K562 (cell line): ENCODE data around the gene KIF26A. TPM values are rescaled to one million over a fixed set of nuclear protein-coding genes. Genes with fewer than 3 reads are reported as not detected.

Source experiments
- ATAC-seq: fragments of 200-7000 bp; cut with Tn5 transposase; 3 replicates; pipeline ENCODE4 v1.9.1; 2020; ENCODE audit warnings: moderate library complexity
- BruUV-seq: library from RNA; stranded (reverse); fragments of 400-500 nt; replicated peaks from 2 replicates; lab custom pipeline; 2021; lab: Mats Ljungman, UMichigan
- CTCF ChIA-PET: fragments of 300-600 bp; formaldehyde crosslinking; extraction: SDS; loops from one replicate; lab custom pipeline; 2021; ENCODE audit warnings: low intra/inter-chr PET ratio; lab: Yijun Ruan, JAX
- POLR2A ChIA-PET: fragments of 300-600, 350-650 bp; sonication (Branson Sonifier 250); formaldehyde crosslinking; extraction: SDS; loops from one replicate; lab custom pipeline; 2021; ENCODE audit warnings: antibody characterized with exemption, inconsistent platforms; lab: Yijun Ruan, JAX
- DNase-seq, 4 experiments: peaks; one replicate each; pipeline versions ENCODE4 v3.0.0 to v3.0.0-alpha.2; 2011 to 2018; ENCODE audit warnings: low spot score in 3 of 4, mixed read lengths in 3 of 4; ENCODE audit errors: extremely low read depth in 1 of 4
- FAIRE-seq: peaks from 2 replicates; lab custom pipeline; 2011; peaks lifted over from hg19 to GRCh38; lab: Jason Lieb, UNC
- H2AFZ ChIP-seq: 2 replicates; pipeline ENCODE4 v1.6.0; 2011; ENCODE audit warnings: low read depth, low read length, control low read depth, inconsistent platforms
- H3K27ac ChIP-seq: fragments of 200-600 bp; 3 replicates; pipeline ENCODE4 v1.8.0; 2011; ENCODE audit warnings: low read depth, mild to moderate bottlenecking, control low read depth, inconsistent platforms, low read length, moderate library complexity, mixed read lengths; ENCODE audit errors: extremely low read depth
- H3K27me3 ChIP-seq, 2 experiments: fragments of 300-600 bp in 1 of 2; 2 replicates in 1 of 2; 3 replicates in 1 of 2; pipeline versions ENCODE4 v1.6.0 to v1.8.0; 2011; ENCODE audit warnings: inconsistent platforms in 2 of 2, low read length in 2 of 2, mild to moderate bottlenecking in 1 of 2, mixed read lengths in 1 of 2, moderate library complexity in 1 of 2; ENCODE audit not compliant: control insufficient read depth in 2 of 2, insufficient read depth in 2 of 2
- H3K36me3 ChIP-seq: fragments of 300-600 bp; 3 replicates; pipeline ENCODE4 v1.8.0; 2011; ENCODE audit warnings: mild to moderate bottlenecking, low read length, inconsistent platforms; ENCODE audit not compliant: control insufficient read depth, insufficient read depth
- H3K4me1 ChIP-seq, 2 experiments: fragments of 200-600 bp in 1 of 2; replicated peaks in 1 of 2; 2 replicates in 1 of 2; 3 replicates in 1 of 2; pipeline versions ENCODE4 v1.5.1 to v1.8.0; 2011; ENCODE audit warnings: inconsistent platforms in 2 of 2, low read length in 2 of 2, mild to moderate bottlenecking in 1 of 2, mixed read lengths in 1 of 2, moderate library complexity in 1 of 2; ENCODE audit not compliant: control insufficient read depth in 2 of 2, insufficient read depth in 2 of 2
- H3K4me2 ChIP-seq: 2 replicates; pipeline ENCODE4 v1.6.1; 2011; ENCODE audit warnings: low read length, control low read depth, inconsistent platforms, mixed read lengths; ENCODE audit not compliant: insufficient read depth
- H3K4me3 ChIP-seq: fragments of 200-600 bp; sonication (generic), shearing (Covaris generic); 2 replicates; pipeline ENCODE4 v1.5.1; 2016; ENCODE audit warnings: control low read depth, inconsistent platforms
- H3K79me2 ChIP-seq: fragments of 200-600 bp; 3 replicates; pipeline ENCODE4 v1.8.0; 2011; ENCODE audit warnings: low read length, inconsistent platforms; ENCODE audit not compliant: control insufficient read depth, insufficient read depth
- H3K9ac ChIP-seq, 2 experiments: 2 replicates each; pipeline versions ENCODE4 v1.6.0 to v1.6.1; 2011; ENCODE audit warnings: low read depth in 2 of 2, low read length in 2 of 2, control low read depth in 1 of 2, inconsistent platforms in 1 of 2, mild to moderate bottlenecking in 1 of 2, mixed read lengths in 1 of 2; ENCODE audit not compliant: insufficient read depth in 1 of 2
- H3K9me1 ChIP-seq: one replicate; pipeline ENCODE4 v1.6.0; 2011; ENCODE audit warnings: inconsistent platforms, mild to moderate bottlenecking, low read length, moderate library complexity; ENCODE audit not compliant: control insufficient read depth, insufficient read depth
- H3K9me3 ChIP-seq: replicated peaks from 2 replicates; pipeline ENCODE4 v1.5.1; 2011; ENCODE audit warnings: low read depth, low read length, inconsistent platforms; ENCODE audit not compliant: control insufficient read depth, insufficient read depth
- H4K20me1 ChIP-seq: replicated peaks from 2 replicates; pipeline ENCODE4 v1.6.1; 2011; ENCODE audit warnings: low read length, inconsistent platforms, mixed read lengths; ENCODE audit not compliant: control insufficient read depth, insufficient read depth
- CBX2 ChIP-seq: fragments of 200-600 bp; sonication (generic); IDR thresholded peaks from one replicate; pipeline ENCODE4 v1.6.1; 2012; ENCODE audit warnings: mild to moderate bottlenecking, low read length, inconsistent platforms; ENCODE audit not compliant: insufficient read depth, poor library complexity, severe bottlenecking
- DIDO1 ChIP-seq: fragments of 450-650 bp; IDR thresholded peaks from 2 replicates; pipeline ENCODE4 v1.6.1; 2016; ENCODE audit warnings: low read depth, missing biosample characterization, missing genetic modification characterization
- GABPB2 ChIP-seq: fragments of 250-450 bp; sonication (Bioruptor Pico); conservative IDR thresholded peaks from 2 replicates; pipeline ENCODE4 v1.5.1; 2021; ENCODE audit warnings: mild to moderate bottlenecking
- MXI1 ChIP-seq: IDR thresholded peaks from 2 replicates; pipeline ENCODE4 v1.6.1; 2011; ENCODE audit warnings: low read depth, mild to moderate bottlenecking, improper control_type of control experiment, low read length
- POLR2A ChIP-seq: fragments of 450-650 bp; conservative IDR thresholded peaks from 2 replicates; pipeline ENCODE4 v1.6.1; 2016
- ZNF124 ChIP-seq: sonication (generic); formaldehyde crosslinking; IDR thresholded peaks from 2 replicates; pipeline ENCODE4 v1.8.1; 2022; ENCODE audit warnings: missing genetic modification reagents
- ZNF239 ChIP-seq: fragments of 250-450 bp; sonication (Bioruptor Pico); IDR thresholded peaks from 2 replicates; pipeline ENCODE4 v1.4.0; 2020; ENCODE audit warnings: mild to moderate bottlenecking
- WGBS: fragments of 100-300 bp; shearing (Covaris generic); methylation state at CpG from one replicate; pipeline ENCODE4 v1.1.6; 2016; ENCODE audit warnings: low coverage, mixed read lengths; ENCODE audit not compliant: insufficient coverage; ENCODE audit errors: missing lambda C conversion rate; 5-methylcytosine and 5-hydroxymethylcytosine counted together
- in situ Hi-C: fragments of 300-500 bp; cut with MboI; formaldehyde crosslinking; loops from 4 replicates; pipeline ENCODE4 v1.15.0; 2018; ENCODE audit warnings: inconsistent platforms, mixed read lengths
- intact Hi-C: fragments of 100-400 bp; cut with micrococcal nuclease; formaldehyde crosslinking; loops from 2 replicates; pipeline ENCODE4 v1.14.2; 2022
- polyA plus RNA-seq, 8 experiments: library from polyadenylated mRNA; depleted of rRNA in 4 of 8; stranded (reverse) in 5 of 8; unstranded in 3 of 8; fragments of >200 nt; fragmentation: Nextera tagmentation in 2 of 8; fragmentation: Illumina TruSeq in 1 of 8; extraction: Ambion mirVana in 2 of 8; extraction: Trizol in 1 of 8; gene quantifications; 2 replicates each; pipeline versions ENCODE4 v1.2.1 to v1.2.3, GENCODE V29; 2011 to 2014; ENCODE audit warnings: inconsistent platforms in 1 of 8, missing spikeins in 1 of 8
- total RNA-seq, 7 experiments: library from RNA; depleted of rRNA in 6 of 7; stranded (reverse); fragments of >200 nt in 6 of 7; fragmentation: Illumina TruSeq in 2 of 7; extraction: Trizol in 2 of 7; gene quantifications; 2 replicates each; pipeline versions ENCODE4 v1.2.1 to v1.2.3, GENCODE V29; 2011 to 2021; ENCODE audit warnings: low replicate concordance in 1 of 7
- TF ChIP-seq, protein P1 (sequence below): fragments of 250-450 bp; sonication (Bioruptor Pico); IDR thresholded peaks from 2 replicates; pipeline ENCODE4 v1.8.0; 2021; ENCODE audit warnings: borderline replicate concordance, mild to moderate bottlenecking, moderate library complexity; ENCODE audit not compliant: poor library complexity, severe bottlenecking
- TF ChIP-seq, protein P2 (sequence below): sonication (generic); formaldehyde crosslinking; IDR thresholded peaks from 2 replicates; pipeline ENCODE4 v1.8.0; 2022; ENCODE audit warnings: mild to moderate bottlenecking, missing genetic modification reagents
- TF ChIP-seq, protein P3 (sequence below), 2 experiments: fragments of 150-350 bp in 1 of 2; IDR thresholded peaks; 2 replicates each; pipeline ENCODE4 v1.6.1; 2012 to 2016; ENCODE audit warnings: low read depth in 2 of 2, low read length in 2 of 2, mild to moderate bottlenecking in 1 of 2, moderate library complexity in 1 of 2

The KIF26A gene
- total and polyA plus RNA-seq, 9 of the 15 experiments (the other 6 are each of a cell fraction or from before 2014, with no cell fraction given): 0.04 TPM; not detected in 8

DNA sequence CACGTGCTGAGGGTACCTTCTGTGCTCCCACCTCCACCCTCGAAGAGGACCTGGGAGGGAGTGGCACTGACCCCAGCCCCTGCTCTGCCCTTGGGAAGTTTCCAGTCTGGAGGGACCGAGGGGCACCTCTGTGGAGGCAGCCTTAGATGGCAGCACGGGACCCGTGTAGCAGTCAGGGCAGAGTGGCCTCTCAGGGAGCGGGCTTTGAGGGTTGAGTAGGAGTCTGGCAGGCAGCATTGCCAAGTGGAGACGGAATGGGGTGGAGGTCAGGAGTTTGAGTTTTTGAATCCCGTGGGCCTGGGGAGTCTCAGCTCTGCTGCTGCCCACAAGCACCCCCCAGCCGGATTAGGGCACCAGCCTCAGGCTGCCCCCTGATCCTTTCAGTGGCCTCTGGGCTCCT is 21.6 kb downstream of the KIF26A start:
- FAIRE-seq (no peak), ATAC-seq (no peak), DNase-seq (no peak)
- Histone ChIP-seq H3K9ac (no peak overlapping the region), H2AFZ (no peak overlapping the region), H3K27ac (no peak overlapping the region), H3K36me3 (no peaks in the 10 kb centered on the region), H4K20me1 (peaks cover 10% of the 10 kb centered on the region), H3K9me1 (no peaks in the 10 kb centered on the region), H3K4me1 (peaks cover 2 to 42% of the 10 kb centered on the region in 2 experiments; a peak in 3 of 5 replicates), H3K4me2 (no peak overlapping the region), H3K9me3 (no peaks in the 10 kb centered on the region), H3K79me2 (no peaks in the 10 kb centered on the region), H3K27me3 (no peaks in the 10 kb centered on the region; a peak in 1 of 5 replicates), H3K4me3 (no peak overlapping the region)
- BruUV-seq: no TSS peak
- WGBS: 5% methylated on average over 5 of the region's 9 CpGs
- TF ChIP-seq ZNF239 (CRISPR knock-in tag): no peak
- no peak for TF ChIP-seq DIDO1 (tag)
- TF ChIP-seq, protein P1, sequence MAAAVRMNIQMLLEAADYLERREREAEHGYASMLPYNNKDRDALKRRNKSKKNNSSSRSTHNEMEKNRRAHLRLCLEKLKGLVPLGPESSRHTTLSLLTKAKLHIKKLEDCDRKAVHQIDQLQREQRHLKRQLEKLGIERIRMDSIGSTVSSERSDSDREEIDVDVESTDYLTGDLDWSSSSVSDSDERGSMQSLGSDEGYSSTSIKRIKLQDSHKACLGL (CRISPR knock-in tag): no peak
- TF ChIP-seq POLR2A: no peak
- TF ChIP-seq CBX2: no peak
- no peak for TF ChIP-seq ZNF124 (CRISPR knock-in tag)
- TF ChIP-seq, protein P2, sequence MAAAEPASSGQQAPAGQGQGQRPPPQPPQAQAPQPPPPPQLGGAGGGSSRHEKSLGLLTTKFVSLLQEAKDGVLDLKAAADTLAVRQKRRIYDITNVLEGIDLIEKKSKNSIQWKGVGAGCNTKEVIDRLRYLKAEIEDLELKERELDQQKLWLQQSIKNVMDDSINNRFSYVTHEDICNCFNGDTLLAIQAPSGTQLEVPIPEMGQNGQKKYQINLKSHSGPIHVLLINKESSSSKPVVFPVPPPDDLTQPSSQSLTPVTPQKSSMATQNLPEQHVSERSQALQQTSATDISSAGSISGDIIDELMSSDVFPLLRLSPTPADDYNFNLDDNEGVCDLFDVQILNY (CRISPR knock-in tag): no peak
- TF ChIP-seq MXI1: no peak
- TF ChIP-seq GABPB2 (CRISPR knock-in tag): no peak
- TF ChIP-seq, protein P3, sequence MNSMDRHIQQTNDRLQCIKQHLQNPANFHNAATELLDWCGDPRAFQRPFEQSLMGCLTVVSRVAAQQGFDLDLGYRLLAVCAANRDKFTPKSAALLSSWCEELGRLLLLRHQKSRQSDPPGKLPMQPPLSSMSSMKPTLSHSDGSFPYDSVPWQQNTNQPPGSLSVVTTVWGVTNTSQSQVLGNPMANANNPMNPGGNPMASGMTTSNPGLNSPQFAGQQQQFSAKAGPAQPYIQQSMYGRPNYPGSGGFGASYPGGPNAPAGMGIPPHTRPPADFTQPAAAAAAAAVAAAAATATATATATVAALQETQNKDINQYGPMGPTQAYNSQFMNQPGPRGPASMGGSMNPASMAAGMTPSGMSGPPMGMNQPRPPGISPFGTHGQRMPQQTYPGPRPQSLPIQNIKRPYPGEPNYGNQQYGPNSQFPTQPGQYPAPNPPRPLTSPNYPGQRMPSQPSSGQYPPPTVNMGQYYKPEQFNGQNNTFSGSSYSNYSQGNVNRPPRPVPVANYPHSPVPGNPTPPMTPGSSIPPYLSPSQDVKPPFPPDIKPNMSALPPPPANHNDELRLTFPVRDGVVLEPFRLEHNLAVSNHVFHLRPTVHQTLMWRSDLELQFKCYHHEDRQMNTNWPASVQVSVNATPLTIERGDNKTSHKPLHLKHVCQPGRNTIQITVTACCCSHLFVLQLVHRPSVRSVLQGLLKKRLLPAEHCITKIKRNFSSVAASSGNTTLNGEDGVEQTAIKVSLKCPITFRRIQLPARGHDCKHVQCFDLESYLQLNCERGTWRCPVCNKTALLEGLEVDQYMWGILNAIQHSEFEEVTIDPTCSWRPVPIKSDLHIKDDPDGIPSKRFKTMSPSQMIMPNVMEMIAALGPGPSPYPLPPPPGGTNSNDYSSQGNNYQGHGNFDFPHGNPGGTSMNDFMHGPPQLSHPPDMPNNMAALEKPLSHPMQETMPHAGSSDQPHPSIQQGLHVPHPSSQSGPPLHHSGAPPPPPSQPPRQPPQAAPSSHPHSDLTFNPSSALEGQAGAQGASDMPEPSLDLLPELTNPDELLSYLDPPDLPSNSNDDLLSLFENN (IDR thresholded peaks at IDR 0.05; ENCODE audit: low read depth in 2 of 2, low read length in 2 of 2): no peak
- intact Hi-C loops: no loop called here
- in situ Hi-C loops: no loop called here
- CTCF ChIA-PET: no interaction called here
- POLR2A ChIA-PET: interaction anchor here (0.6 kb wide), 1 partner anchor 848 kb away, joined by 3 read pairs; no protein-coding TSS in a partner anchor
